WTC11 (cell line): ENCODE data around the gene MBOAT2.

Experiments used
- ELF4 ChIP-seq: sonication (generic); formaldehyde crosslinking; IDR thresholded peaks from 2 replicates; pipeline ENCODE4 v1.8.1; 2022; ENCODE audit warnings: low read depth, mild to moderate bottlenecking, moderate library complexity, missing genetic modification reagents
- ESRRA ChIP-seq: sonication (generic); formaldehyde crosslinking; IDR thresholded peaks from 2 replicates; pipeline ENCODE4 v1.8.1; 2022; ENCODE audit warnings: mild to moderate bottlenecking, missing genetic modification reagents, borderline replicate concordance
- ETV6 ChIP-seq: sonication (generic); formaldehyde crosslinking; IDR thresholded peaks from 2 replicates; pipeline ENCODE4 v1.8.1; 2022; ENCODE audit warnings: mild to moderate bottlenecking, missing genetic modification reagents
- FOXK1 ChIP-seq: sonication (generic); formaldehyde crosslinking; IDR thresholded peaks from 2 replicates; pipeline ENCODE4 v1.8.0; 2022; ENCODE audit warnings: mild to moderate bottlenecking, moderate library complexity, missing genetic modification reagents
- JUN ChIP-seq: sonication (generic); formaldehyde crosslinking; IDR thresholded peaks from 2 replicates; pipeline ENCODE4 v1.8.0; 2023; ENCODE audit warnings: mild to moderate bottlenecking, missing genetic modification reagents
- NR1H2 ChIP-seq: sonication (generic); formaldehyde crosslinking; IDR thresholded peaks from 2 replicates; pipeline ENCODE4 v1.9.0; 2021; ENCODE audit warnings: mild to moderate bottlenecking, moderate library complexity, missing genetic modification reagents
- NR2C2 ChIP-seq: sonication (generic); formaldehyde crosslinking; IDR thresholded peaks from 2 replicates; pipeline ENCODE4 v1.8.0; 2022; ENCODE audit warnings: mild to moderate bottlenecking, missing genetic modification reagents
- TF ChIP-seq, protein P1 (sequence below): fragments of 200-600 bp; IDR thresholded peaks from 2 replicates; pipeline ENCODE4 v1.8.0; 2022; ENCODE audit warnings: antibody characterized with exemption
- TF ChIP-seq, protein P2 (sequence below): sonication (generic); formaldehyde crosslinking; IDR thresholded peaks from 2 replicates; pipeline ENCODE4 v1.8.0; 2023; ENCODE audit warnings: missing genetic modification reagents
- TF ChIP-seq, protein P3 (sequence below): sonication (generic); formaldehyde crosslinking; conservative IDR thresholded peaks from 2 replicates; pipeline ENCODE4 v1.8.1; 2022; ENCODE audit warnings: mild to moderate bottlenecking, missing genetic modification reagents
- TF ChIP-seq, protein P4 (sequence below): fragments of 250-450 bp; sonication (Bioruptor Pico); IDR thresholded peaks from 2 replicates; pipeline ENCODE4 v1.9.0; 2021; ENCODE audit warnings: mild to moderate bottlenecking, borderline replicate concordance

DNA sequence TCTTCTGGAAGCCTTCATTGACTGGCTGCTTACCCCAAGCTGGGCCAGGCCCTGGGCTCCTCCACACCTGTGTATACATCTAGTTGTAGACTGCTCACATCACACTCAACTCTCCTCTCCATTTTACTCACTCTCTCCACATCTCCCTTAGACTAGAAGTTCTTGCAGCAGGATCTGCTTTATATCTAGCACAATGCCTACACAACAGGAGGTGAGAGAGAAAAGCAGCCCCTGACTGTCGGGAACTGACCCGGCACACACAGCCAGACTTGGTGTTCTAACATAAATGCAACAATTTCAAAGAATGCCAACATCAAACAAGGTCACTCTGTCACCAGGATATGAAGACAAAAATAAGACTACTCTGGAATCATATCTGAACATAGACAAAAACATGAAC, 172.0 kb downstream of the MBOAT2 start:
- TF ChIP-seq, protein P1, sequence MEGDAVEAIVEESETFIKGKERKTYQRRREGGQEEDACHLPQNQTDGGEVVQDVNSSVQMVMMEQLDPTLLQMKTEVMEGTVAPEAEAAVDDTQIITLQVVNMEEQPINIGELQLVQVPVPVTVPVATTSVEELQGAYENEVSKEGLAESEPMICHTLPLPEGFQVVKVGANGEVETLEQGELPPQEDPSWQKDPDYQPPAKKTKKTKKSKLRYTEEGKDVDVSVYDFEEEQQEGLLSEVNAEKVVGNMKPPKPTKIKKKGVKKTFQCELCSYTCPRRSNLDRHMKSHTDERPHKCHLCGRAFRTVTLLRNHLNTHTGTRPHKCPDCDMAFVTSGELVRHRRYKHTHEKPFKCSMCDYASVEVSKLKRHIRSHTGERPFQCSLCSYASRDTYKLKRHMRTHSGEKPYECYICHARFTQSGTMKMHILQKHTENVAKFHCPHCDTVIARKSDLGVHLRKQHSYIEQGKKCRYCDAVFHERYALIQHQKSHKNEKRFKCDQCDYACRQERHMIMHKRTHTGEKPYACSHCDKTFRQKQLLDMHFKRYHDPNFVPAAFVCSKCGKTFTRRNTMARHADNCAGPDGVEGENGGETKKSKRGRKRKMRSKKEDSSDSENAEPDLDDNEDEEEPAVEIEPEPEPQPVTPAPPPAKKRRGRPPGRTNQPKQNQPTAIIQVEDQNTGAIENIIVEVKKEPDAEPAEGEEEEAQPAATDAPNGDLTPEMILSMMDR = no peak
- no peak for TF ChIP-seq ELF4 (CRISPR knock-in tag)
- TF ChIP-seq, protein P2, sequence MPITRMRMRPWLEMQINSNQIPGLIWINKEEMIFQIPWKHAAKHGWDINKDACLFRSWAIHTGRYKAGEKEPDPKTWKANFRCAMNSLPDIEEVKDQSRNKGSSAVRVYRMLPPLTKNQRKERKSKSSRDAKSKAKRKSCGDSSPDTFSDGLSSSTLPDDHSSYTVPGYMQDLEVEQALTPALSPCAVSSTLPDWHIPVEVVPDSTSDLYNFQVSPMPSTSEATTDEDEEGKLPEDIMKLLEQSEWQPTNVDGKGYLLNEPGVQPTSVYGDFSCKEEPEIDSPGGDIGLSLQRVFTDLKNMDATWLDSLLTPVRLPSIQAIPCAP (CRISPR knock-in tag) = no peak
- TF ChIP-seq, protein P3, sequence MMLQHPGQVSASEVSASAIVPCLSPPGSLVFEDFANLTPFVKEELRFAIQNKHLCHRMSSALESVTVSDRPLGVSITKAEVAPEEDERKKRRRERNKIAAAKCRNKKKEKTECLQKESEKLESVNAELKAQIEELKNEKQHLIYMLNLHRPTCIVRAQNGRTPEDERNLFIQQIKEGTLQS (CRISPR knock-in tag) = no peak
- no peak for TF ChIP-seq NR2C2 (CRISPR knock-in tag)
- no peak for TF ChIP-seq ETV6 (CRISPR knock-in tag)
- no peak for TF ChIP-seq JUN (CRISPR knock-in tag)
- no peak for TF ChIP-seq NR1H2 (CRISPR knock-in tag)
- TF ChIP-seq FOXK1 = no peak
- TF ChIP-seq, protein P4, sequence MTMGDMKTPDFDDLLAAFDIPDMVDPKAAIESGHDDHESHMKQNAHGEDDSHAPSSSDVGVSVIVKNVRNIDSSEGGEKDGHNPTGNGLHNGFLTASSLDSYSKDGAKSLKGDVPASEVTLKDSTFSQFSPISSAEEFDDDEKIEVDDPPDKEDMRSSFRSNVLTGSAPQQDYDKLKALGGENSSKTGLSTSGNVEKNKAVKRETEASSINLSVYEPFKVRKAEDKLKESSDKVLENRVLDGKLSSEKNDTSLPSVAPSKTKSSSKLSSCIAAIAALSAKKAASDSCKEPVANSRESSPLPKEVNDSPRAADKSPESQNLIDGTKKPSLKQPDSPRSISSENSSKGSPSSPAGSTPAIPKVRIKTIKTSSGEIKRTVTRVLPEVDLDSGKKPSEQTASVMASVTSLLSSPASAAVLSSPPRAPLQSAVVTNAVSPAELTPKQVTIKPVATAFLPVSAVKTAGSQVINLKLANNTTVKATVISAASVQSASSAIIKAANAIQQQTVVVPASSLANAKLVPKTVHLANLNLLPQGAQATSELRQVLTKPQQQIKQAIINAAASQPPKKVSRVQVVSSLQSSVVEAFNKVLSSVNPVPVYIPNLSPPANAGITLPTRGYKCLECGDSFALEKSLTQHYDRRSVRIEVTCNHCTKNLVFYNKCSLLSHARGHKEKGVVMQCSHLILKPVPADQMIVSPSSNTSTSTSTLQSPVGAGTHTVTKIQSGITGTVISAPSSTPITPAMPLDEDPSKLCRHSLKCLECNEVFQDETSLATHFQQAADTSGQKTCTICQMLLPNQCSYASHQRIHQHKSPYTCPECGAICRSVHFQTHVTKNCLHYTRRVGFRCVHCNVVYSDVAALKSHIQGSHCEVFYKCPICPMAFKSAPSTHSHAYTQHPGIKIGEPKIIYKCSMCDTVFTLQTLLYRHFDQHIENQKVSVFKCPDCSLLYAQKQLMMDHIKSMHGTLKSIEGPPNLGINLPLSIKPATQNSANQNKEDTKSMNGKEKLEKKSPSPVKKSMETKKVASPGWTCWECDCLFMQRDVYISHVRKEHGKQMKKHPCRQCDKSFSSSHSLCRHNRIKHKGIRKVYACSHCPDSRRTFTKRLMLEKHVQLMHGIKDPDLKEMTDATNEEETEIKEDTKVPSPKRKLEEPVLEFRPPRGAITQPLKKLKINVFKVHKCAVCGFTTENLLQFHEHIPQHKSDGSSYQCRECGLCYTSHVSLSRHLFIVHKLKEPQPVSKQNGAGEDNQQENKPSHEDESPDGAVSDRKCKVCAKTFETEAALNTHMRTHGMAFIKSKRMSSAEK (CRISPR knock-in tag) = no peak
- TF ChIP-seq ESRRA = no peak
